HG02885 (cell line): Measurements from ENCODE around the gene OR10H1.
"Not testable (repeated sequence)": the region's sequence is repeated elsewhere in the genome, so short reads cannot be mapped to it uniquely, and the experiment has no call there.

Source experiments
- ATAC-seq: cut with Tn5 transposase; IDR thresholded peaks from one replicate; pipeline ENCODE4 v1.9.1; 2021; ENCODE audit warnings: mild to moderate bottlenecking; ENCODE audit not compliant: unreplicated experiment, poor library complexity

Gene OR10H1, protein sequence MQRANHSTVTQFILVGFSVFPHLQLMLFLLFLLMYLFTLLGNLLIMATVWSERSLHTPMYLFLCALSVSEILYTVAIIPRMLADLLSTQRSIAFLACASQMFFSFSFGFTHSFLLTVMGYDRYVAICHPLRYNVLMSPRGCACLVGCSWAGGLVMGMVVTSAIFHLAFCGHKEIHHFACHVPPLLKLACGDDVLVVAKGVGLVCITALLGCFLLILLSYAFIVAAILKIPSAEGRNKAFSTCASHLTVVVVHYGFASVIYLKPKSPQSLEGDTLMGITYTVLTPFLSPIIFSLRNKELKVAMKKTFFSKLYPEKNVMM

DNA sequence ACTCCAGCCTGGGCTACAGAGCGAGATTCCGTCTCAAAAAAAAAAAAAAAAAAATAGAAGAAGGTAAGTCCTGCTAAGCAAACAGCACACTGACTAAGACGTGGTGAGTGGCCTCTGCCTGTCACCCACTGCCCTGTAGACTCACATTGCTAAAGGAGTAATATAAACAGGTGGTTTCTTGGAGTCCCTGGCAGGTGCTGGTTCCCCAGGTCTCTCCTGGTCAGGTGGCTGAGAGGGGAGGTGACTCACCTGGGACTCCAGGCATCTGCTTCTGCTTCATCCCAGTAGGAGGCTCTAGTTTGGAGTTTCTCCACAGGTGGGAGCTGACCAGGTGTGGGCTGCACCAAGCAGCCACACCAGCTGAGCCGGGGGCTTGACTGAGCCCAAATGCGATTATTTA, at the start of gene OR10H1:
OR10H1 (minus strand) TSS at position 359 of the 400 bp plus-strand sequence. CDS start 7,627 bp downstream, outside the sequence.
- ATAC-seq = no peak

DNA sequence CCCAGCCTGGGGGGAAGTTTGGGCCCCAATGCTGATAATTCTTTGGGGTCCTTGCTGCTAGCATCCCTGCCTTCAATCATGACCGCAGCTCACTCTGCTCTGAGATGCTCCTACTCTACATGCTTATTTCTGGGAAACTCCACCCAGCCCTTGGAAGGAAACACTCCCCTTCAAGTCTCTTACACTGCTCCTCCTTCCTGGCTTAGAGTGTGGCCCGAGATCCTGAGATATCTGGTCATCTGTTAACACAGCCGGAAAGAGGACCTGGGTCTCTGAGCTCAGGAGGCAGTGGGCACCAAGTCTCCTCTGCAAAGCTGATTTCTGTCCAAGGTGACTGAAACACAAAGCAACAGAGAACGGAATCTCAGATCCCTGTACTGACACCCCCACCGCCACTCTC, 49.4 kb upstream of the OR10H1 start:
- ATAC-seq = no peak

DNA sequence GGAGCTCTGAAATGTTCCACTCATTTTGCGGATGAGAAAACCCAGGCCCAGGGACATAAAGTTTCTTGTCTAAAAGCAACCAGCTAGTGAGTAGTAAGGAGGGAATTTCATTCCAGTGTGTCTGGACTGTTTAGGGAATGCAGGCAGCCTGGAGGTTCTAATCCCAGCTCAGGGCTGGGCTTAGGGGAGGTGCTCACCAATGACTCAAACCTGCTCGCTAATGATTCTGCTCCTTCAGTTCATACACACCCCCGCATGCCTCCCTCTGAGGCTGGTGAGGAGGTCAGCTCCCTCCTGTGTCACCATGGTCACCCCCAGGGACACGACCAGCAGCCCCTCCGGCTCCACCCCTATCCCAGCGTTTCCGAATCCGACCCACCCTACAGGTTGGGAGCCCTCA, 47.8 kb upstream of the OR10H1 start:
- no peak for ATAC-seq

DNA sequence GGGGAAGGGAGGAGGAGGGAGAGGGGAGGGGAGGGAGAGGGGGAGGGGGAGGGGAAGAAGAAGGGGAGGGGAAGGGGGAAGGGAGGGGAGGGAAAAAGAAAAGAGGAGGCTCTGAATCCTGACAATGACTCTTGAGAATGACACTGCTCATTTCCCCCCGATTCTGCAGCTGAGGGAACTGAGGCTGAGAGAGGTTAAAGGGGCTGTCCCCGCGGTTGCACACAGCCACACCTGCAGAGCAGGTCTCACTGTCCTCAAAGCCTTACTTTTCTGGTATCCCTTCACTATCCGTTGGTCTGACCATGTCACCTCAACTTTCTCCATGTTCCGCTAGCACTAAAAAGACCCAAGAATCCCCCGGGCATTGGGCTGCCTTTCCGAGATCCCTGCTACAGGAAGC, 47.0 kb upstream of the OR10H1 start:
- ATAC-seq = no peak

DNA sequence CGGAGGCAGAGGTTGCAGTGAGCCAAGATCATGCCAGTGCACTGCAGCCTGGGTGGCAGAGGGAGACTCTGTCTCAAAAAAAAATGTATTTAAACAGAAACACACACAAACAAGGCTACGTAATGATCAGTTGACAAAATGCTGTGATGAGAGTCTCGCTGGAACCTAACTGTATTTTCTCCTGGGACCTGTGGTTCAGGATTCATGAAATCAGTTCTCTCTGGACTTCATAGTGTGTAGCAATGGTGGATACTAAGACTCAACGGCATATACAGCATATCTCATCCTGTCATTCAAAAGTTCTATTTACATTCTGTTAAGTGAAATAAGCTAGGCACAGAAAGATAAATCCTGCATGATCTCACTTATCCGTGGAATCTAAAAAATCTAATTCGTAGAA, 45.1 kb upstream of the OR10H1 start:
- no peak for ATAC-seq

DNA sequence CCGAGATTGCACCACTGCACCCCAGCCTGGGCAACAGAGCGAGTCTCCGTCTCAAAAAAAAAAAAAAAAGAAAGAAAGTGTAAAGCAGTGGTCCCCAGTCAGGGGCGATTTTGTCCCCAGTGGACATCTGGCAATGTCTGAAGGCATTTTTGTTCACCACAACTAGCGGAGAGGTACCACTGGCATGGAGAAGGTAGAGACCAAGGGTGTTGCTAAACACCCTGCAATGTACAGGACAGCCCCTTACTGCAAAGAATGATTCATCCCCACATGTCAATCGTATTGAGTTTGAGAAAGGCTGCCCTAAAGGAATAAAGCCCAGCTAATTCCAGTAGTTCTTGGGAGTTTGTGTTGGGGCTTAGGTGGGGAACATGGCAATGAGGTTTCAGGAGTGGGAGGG, 43.7 kb upstream of the OR10H1 start:
- no peak for ATAC-seq

DNA sequence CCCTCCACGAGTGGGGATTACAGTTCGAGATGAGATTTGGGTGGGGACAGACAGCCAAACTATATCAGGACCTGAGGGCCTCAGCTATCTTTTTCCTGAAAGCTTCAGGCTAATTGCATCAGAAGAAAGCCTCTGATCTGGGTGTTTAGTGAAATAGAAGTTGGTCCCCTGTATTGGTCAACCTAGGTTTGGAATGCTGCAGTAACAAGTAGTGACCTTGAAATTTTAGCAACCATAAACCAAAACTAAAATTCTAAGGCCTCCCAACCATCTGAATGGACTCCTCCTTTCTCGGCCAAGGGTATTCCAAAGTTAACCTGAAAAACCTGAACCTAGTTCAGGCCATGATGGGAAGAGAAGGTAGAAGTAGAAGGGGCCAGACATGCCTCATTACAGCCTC, 34.9 kb upstream of the OR10H1 start:
- ATAC-seq = no peak

DNA sequence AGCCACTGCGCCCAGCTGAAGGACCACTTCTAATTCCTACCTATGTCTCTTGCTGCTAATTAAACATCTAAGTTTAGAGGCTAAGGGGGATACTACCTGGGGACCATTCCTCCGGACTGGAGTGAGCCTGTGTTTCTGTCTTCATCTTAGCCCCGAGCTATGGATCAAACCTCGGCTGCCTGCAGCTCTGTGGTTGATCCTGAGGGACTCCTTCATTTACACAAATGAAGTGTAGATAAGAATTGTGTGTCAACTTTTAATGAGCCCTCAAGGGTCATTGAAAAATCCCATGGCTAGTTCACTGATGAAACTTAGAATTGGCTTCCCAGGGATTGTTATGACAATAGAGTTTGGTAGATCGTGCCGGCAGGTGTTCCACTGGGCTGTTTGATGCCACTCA, 31.5 kb upstream of the OR10H1 start:
- no peak for ATAC-seq

DNA sequence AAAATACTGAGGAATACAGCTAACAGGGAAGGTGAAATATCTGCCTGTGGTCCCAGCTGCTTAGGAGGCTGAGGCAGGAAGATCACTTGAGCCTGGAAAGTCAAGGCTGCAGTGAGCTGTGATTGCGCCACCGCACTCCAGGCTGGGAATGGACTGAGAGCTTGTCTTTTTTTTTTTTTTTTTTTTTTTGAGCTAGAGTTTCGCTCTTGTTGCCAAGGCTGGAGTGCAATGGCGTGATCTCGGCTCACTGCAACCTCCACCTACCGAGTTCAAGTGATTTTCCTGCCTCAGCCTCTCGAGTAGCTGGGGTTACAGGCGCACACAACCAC, 28.4 kb upstream of the OR10H1 start:
- ATAC-seq = not testable (repeated sequence)

DNA sequence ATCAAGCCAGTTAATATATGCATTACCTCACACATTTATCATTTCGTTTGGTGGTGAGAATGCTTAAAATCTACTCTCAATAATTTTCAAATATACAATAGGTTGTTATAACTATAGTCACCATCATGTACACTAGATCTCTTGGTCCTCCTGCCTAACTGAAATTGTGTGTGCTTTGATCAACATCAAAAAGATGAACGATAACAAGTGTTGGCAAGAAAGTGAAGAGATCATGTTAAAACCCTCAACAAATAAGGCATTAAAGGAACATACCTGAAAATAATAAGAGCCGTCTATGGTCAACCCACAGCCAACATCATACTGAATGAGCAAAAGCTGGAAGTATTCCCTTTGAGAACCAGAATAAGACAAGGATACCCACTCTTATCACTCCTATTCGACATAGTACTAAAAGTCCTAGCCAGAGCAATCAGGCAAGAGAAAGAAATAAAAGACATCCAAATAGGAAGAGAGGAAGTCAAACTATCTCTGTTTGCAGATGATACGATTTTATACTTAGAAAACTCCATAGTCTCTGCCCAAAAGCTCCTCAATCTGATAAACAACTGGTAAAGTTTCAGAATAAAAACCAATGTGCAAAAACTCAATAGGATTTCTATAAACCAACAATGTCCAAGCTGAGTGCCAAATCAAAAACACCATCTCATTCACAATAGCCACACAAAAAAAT, 27.9 kb upstream of the OR10H1 start:
- ATAC-seq = no peak

DNA sequence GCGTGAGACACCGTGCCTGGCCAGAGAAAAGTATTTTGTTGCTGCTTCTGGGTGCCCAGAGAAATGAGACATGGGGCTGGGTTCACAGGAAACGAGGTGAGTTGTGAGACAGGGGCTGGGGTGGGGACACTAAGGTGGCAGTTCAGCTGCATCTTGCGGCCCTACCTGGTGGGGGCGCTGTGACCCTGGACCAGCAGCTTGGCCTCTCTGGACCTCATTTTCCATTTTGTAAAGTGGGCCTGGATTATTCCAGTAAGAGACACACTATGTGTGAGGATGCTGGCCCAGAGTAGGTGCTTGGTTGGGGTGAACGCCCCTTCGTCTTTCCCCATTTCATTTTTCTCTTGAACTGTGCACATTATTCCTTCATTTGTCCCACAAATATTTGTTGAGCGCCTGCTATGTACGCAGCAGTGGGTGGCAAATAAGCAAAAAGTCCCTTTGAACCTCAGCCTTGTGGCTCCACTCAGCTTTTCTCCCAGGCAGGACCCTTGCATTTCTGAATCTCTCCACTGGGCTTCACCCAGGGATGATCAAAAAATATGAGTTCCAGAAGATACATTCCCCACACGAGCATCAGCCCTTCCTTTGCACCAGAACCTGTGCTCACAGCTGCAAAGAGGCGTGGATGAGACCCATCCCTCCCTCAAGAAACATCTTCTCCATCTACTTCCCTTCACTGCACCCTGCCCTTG, 26.6 kb upstream of the OR10H1 start:
- no peak for ATAC-seq

DNA sequence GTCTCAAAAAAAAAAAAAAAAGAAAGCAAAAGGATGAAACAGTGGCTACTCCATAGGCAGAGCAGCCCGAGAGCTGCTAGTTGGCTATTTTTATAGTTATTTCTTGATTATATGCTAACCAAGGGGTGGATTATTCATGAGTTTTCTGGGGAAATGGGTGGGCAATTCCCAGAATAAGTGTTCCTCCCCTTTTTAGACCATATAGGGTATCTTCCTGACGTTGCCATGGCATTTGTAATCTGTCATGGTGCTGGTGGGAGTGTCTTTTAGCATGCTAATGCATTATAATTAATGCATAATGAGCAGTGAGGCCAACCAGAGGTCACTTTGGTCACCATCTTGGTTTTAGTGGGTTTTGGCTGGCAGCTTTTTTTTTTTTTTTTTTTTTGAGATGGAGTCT, 25.4 kb upstream of the OR10H1 start:
- no peak for ATAC-seq

DNA sequence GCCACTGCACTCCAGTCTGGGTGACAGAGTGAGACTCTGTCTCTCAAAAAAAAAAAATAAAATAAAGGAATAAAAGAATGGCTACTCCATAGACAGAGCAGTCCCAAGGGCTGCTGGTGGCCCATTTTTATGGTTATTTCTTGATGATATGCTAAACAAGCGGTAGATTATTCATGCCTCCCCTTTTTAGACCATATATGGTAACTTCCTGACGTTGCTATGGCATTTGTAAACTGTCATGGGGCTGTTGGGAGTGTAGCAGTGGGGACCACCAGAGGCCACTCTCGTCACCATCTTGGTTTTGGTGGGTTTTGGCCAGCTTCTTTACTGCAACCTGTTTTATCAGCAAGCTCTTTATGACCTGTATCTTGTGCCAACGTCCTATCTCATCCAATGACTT, 24.4 kb upstream of the OR10H1 start:
- not testable (repeated sequence) for ATAC-seq

DNA sequence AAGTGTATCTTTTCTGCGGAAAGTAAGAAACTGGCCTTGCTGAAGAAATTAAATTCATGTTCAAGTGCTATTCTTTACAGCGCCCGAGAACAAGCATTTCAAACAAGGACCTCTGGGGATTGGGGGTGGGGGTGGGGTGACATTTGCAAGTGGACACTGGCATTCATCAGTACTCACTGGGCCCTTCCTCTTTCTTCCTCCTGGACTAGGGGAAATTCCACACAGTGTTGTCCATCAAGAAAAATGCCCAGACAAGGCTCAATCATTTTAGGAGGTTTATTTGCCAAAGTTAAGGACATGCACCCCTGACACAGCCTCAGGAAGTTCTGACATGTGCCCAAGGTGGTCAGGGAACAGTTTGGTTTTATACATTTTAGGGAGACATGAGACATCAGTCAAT, 22.9 kb upstream of the OR10H1 start:
- ATAC-seq = no peak

DNA sequence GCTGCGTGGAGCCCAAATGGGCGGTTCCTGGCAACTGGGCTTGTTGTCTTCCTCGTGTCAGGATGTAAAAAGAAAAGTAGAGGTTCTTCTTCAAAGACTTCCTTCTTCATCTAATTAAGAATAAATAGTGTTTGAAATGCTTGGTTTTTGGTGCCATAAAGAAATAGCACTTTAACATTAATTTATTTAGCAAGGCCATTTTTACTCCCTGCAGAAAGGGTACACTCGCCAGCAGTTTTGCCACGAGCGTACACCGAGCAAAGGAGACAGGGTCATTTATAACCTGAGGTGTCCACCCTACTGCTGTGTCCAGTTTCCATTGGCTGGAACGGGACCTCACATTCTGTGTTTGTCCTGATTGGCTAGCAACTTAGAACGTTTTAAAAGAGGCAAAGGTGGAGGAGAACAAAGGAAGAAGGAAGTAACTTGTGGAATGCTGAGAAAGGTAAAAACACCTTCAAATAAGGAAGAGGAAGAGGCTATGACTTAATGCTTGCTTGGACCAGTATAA, 21.8 kb upstream of the OR10H1 start:
- peak; percentile 6 for ATAC-seq

DNA sequence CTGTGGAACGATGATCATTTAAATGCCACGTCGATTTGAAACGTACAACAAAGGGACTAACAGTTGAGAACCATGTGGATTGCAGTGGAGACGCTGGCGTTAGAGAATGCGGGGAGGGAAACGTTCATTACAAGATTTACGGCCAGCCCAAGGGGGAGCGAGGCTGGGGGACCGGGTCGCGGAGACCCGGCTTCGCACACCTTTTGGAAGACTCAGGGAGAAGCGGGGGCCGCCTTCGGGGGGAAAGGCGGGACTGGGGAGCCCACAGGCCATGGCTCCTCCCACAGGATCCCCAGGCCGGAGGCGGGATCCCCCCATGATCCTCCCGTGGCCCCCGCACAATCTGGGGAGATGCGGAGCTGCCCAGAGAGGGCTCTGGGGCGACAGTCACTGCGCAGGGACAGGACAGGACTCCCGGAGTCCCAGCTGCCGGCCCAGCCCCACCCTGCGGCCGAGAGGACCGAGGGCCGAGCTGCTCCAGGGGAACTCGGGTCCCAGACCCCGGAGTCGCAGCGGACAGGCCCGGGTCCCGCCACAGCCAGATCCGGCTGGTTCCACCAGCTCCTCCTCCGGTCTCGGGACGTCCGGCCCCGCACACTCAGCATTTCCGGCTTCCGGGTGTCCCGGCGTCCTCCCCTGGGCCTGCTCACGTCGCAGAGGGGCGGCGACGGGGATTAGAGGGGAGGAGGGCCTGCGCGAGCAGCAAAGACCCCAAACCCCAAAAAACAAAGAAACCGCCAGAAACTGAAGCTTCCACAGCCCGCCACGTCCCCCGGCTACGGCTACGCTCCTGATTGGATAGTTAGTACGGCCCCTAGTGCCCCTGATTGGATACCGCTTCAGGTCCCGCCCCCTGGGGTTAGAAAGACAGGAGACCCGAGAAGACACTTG, 21.1 kb upstream of the OR10H1 start:
- peak; percentile 90 for ATAC-seq

DNA sequence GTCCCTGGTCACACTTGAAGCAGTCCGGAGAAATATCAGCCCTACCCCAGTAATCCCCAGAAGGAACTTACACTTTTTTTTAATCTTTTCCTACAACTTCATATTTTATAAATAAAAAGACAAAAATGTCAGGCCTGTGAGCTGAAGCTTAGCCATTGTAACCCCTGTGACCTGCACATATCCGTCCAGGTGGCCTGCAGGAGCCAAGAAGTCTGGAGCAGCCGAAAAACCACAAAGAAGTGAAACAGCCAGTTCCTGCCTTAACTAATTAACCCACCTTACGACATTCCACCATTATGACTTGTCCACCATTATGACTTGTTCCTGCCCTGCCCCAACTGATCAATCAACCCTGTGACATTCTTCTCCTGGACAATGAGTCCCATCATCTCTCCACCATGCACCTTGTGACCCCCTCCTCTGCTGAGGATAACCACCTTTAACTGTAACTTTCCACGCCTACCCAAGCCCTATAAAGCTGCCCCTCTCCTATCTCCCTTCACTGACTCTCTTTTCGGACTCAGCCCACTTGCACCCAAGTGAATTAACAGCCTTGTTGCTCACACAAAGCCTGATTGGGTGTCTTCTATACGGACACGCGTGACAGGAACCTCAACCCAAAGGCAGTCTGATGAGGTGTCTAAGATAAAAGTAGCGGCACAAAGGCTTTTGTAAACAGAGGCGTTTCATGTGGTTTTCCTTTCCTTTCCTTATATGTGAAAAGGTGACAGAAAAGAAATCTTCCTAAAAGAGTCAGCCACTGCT, 20.3 kb upstream of the OR10H1 start:
- not testable (repeated sequence) for ATAC-seq

DNA sequence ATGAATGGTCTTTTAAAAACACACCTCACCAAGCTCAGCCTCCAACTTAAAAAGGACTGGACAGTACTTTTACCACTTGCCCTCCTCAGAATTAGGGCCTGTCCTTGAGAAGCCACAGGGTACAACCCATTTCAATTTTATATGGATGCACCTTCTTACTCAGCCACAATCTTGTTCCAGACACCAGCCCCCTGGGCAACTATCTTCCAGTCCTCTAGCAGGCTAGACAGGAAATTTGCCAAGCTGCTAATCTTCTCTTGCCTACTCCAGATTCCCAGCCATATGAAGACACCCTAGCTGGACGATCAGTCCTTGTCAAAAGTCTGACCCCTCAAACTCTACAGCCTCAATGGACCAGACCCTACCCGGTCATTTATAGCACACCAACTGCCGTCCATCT, 18.8 kb upstream of the OR10H1 start:
- ATAC-seq = not testable (repeated sequence)

DNA sequence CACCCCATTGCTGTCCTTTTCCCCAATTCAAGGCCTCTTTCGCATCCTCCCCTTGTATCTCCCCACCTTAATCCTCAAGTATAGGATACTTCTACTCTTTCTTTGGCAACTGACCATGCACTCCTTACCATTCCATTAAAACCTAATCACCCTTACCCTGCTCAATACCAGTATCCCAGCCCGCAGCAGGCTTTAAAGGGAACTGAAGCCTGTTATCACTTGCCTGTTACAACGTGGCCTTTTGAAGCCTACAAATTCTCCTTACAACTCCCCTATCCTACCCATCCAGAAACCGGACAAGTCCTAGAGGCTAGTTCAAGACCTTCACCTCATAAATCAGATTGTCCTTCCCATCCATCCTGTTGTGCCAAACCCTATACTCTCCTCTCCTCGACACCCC, 16.2 kb upstream of the OR10H1 start:
- ATAC-seq = no peak

DNA sequence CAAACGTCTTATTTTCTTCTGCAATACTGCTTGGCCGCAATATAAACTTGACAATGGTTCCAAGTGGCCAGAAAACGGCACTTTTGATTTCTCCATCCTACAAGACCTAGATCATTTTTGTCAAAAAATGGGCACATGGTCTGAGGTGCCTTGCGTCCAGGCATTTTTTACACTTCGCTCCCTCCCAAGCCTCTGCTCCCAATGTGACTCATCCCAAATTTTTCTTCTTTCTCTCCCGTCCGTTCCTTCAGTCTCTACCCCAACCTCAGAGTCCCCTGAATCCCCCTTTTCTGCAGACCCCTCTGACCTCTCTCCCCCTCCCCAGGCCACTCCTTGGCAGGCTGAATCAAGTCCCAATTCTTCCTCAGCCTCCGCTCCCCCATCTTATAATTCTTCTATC, 14.3 kb upstream of the OR10H1 start:
- ATAC-seq = no peak
